Gastrocnemius medialis (tissue), 4 donors: ENCODE measurements around the gene TAX1BP1.

ENCODE experiments used
- CTCF ChIP-seq, 5 experiments: fragments of 450-650 bp in 3 of 5; fragments of 200-600 bp in 2 of 5; sonication (generic) in 2 of 5; IDR thresholded peaks in 4 of 5; conservative IDR thresholded peaks in 1 of 5; 1 replicate in 4 of 5; 2 replicates in 1 of 5; pipeline ENCODE4 v1.5.1; 2016 to 2019; ENCODE audit warnings: antibody characterized with exemption in 5 of 5, mild to moderate bottlenecking in 3 of 5, moderate library complexity in 3 of 5
- POLR2A ChIP-seq, 2 donors: fragments of 450-650 bp; IDR thresholded peaks; one replicate each; pipeline ENCODE4 v1.6.1; 2017; ENCODE audit warnings: antibody characterized with exemption in 2 of 2, mild to moderate bottlenecking in 2 of 2, moderate library complexity in 2 of 2

GRCh38 chr7:27700501-27700900 lies 39.5 kb upstream of the TAX1BP1 start:
- TF ChIP-seq CTCF (IDR thresholded peaks at IDR 0.05 in 4 of 5, conservative IDR thresholded peaks at IDR 0.05 in 1 of 5) (no peak), POLR2A (IDR thresholded peaks at IDR 0.05) (no peak)
